Measurements from ENCODE around the gene TSPEAR.
A peak's percentile ranks its signal among the peaks of the same experiment; 100 is the strongest.

Gene TSPEAR

GRCh38 chr21:44711327-44712202 is at the start of gene TSPEAR:
Gene TSPEAR (minus strand): TSS chr21:44711572. CDS start chr21:44711514, 58 bp downstream.
- peak; percentile 39 for DNase-seq

GRCh38 chr21:44760376-44760775 is 49.0 kb upstream of the TSPEAR start:
- peak; percentile 37 for DNase-seq

- DNase-seq: no peak
Observed at GRCh38 chr21:44759628-44760285, 48.4 kb upstream of the TSPEAR start.

GRCh38 chr21:44758781-44759627 is 47.6 kb upstream of the TSPEAR start:
- no peak for DNase-seq

- no peak for DNase-seq
Observed at GRCh38 chr21:44758141-44758561, 46.8 kb upstream of the TSPEAR start.

GRCh38 chr21:44757731-44758130 is 46.4 kb upstream of the TSPEAR start:
- no peak for DNase-seq

GRCh38 chr21:44756423-44757185 is 45.2 kb upstream of the TSPEAR start:
- DNase-seq: no peak

GRCh38 chr21:44755227-44755626 is 43.9 kb upstream of the TSPEAR start:
- no peak for DNase-seq

- DNase-seq: peak; percentile 29
Observed at GRCh38 chr21:44753357-44753756, 42.0 kb upstream of the TSPEAR start.

- peak; percentile 44 for DNase-seq
Observed at GRCh38 chr21:44752671-44753235, 41.4 kb upstream of the TSPEAR start.

- DNase-seq: peak; percentile 37
Observed at GRCh38 chr21:44751799-44752636, 40.6 kb upstream of the TSPEAR start.

- DNase-seq: peak; percentile 40
Observed at GRCh38 chr21:44751186-44751798, 39.9 kb upstream of the TSPEAR start.

- DNase-seq: no peak
Observed at GRCh38 chr21:44750675-44751025, 39.3 kb upstream of the TSPEAR start.

GRCh38 chr21:44749759-44750674 is 38.6 kb upstream of the TSPEAR start:
- no peak for DNase-seq

- DNase-seq: no peak
Observed at GRCh38 chr21:44749116-44749758, 37.9 kb upstream of the TSPEAR start.

GRCh38 chr21:44748621-44749020 is 37.2 kb upstream of the TSPEAR start:
- DNase-seq: no peak

- no peak for DNase-seq
Observed at GRCh38 chr21:44742418-44743153, 31.2 kb upstream of the TSPEAR start.

GRCh38 chr21:44741921-44742320 is 30.5 kb upstream of the TSPEAR start:
- peak; percentile 3 for DNase-seq
